HCT116 (cell line): ENCODE measurements around the gene GNB2. TPM values are rescaled to one million over a fixed set of nuclear protein-coding genes. Genes with fewer than 3 reads are reported as not detected.

ENCODE experiments used
- ATAC-seq: fragments of 200-7000 bp; cut with Tn5 transposase; 2 replicates; pipeline ENCODE4 v1.9.1; 2020; ENCODE audit warnings: mild to moderate bottlenecking, moderate library complexity
- BruUV-seq: library from RNA; stranded (reverse); fragments of 400-500 nt; replicated peaks from 2 replicates; lab custom pipeline; 2021; lab: Mats Ljungman, UMichigan
- CTCF ChIA-PET: fragments of 300-600 bp; sonication (Branson Sonifier 250); formaldehyde crosslinking; loops from one replicate; lab custom pipeline; 2021; ENCODE audit warnings: antibody characterized with exemption; lab: Charles Lee
- POLR2A ChIA-PET: fragments of 300-600, 350-600 bp; sonication (Branson Sonifier 250); formaldehyde crosslinking; loops from one replicate; lab custom pipeline; 2021; ENCODE audit warnings: antibody characterized with exemption; lab: Charles Lee
- RAD21 ChIA-PET, 2 experiments: fragments of 300-600 bp; sonication (Branson Sonifier 250); formaldehyde crosslinking; loops; one replicate each; lab custom pipeline; 2023; ENCODE audit warnings: low total read pairs in 2 of 2; ENCODE audit not compliant: uncharacterized antibody in 2 of 2, unreplicated experiment in 2 of 2, low non-redundant PET in 1 of 2; lab: Charles Lee
- DNase-seq: peaks from one replicate; pipeline ENCODE4 v3.0.0-alpha.2; 2010; ENCODE audit warnings: low read depth, low spot score
- H2AFZ ChIP-seq: fragments of 200-600 bp; shearing (Covaris generic), sonication (generic); 2 replicates; pipeline ENCODE4 v1.6.1; 2017; ENCODE audit warnings: low read depth, mixed run types, mixed read lengths, antibody characterized with exemption, low read length; ENCODE audit not compliant: poor library complexity, severe bottlenecking
- H3K27ac ChIP-seq: 2 replicates; pipeline ENCODE4 v1.5.1; 2012; ENCODE audit warnings: low read depth, low read length
- H3K27me3 ChIP-seq: fragments of 200-600 bp; sonication (generic); 2 replicates; pipeline ENCODE4 v1.6.1; 2016; ENCODE audit warnings: mixed run types, low read length, mixed read lengths; ENCODE audit not compliant: insufficient read depth
- H3K36me3 ChIP-seq, 2 experiments: fragments of 200-500 bp in 1 of 2; fragments of 200-600 bp in 1 of 2; sonication (Bioruptor generic) in 1 of 2; sonication (generic) in 1 of 2; 2 replicates each; pipeline versions ENCODE4 v1.5.1 to v1.6.1; 2014 to 2016; ENCODE audit warnings: low read length in 2 of 2, inconsistent platforms in 1 of 2, mixed read lengths in 1 of 2, mixed run types in 1 of 2; ENCODE audit not compliant: insufficient read depth in 2 of 2, control insufficient read depth in 1 of 2
- H3K4me1 ChIP-seq, 2 experiments: fragments of 200-600 bp in 1 of 2; sonication (generic) in 1 of 2; 2 replicates each; pipeline versions ENCODE4 v1.5.1 to v1.6.1; 2012 to 2017; ENCODE audit warnings: low read length in 2 of 2, inconsistent platforms in 1 of 2, mild to moderate bottlenecking in 1 of 2, mixed read lengths in 1 of 2, mixed run types in 1 of 2, moderate library complexity in 1 of 2; ENCODE audit not compliant: insufficient read depth in 2 of 2, control insufficient read depth in 1 of 2
- H3K4me2 ChIP-seq: fragments of 200-600 bp; sonication (generic); 2 replicates; pipeline ENCODE4 v1.6.1; 2017; ENCODE audit warnings: mixed run types, low read length, mixed read lengths
- H3K4me3 ChIP-seq, 2 experiments: fragments of 200-600 bp in 1 of 2; sonication (generic) in 1 of 2; replicated peaks in 1 of 2; 2 replicates each; pipeline ENCODE4 v1.5.1; 2011 to 2016; ENCODE audit warnings: low read length in 2 of 2, control low read depth in 1 of 2, low read depth in 1 of 2, mild to moderate bottlenecking in 1 of 2, mixed read lengths in 1 of 2, mixed run types in 1 of 2
- H3K79me2 ChIP-seq: fragments of 200-600 bp; sonication (generic); 2 replicates; pipeline ENCODE4 v1.6.1; 2017; ENCODE audit warnings: mild to moderate bottlenecking, mixed run types, low read length, moderate library complexity, mixed read lengths; ENCODE audit not compliant: insufficient read depth
- H3K9ac ChIP-seq: fragments of 200-600 bp; sonication (generic); 2 replicates; pipeline ENCODE4 v1.6.1; 2016; ENCODE audit warnings: low read length, mixed read lengths
- H3K9me2 ChIP-seq: fragments of 200-600 bp; sonication (generic), shearing (Covaris generic); 2 replicates; pipeline ENCODE4 v1.6.1; 2017; ENCODE audit warnings: mixed run types, mild to moderate bottlenecking, moderate library complexity; ENCODE audit not compliant: insufficient read depth
- H3K9me3 ChIP-seq, 2 experiments: fragments of 200-500 bp in 1 of 2; fragments of 200-600 bp in 1 of 2; sonication (Bioruptor generic) in 1 of 2; sonication (generic) in 1 of 2; 2 replicates each; pipeline ENCODE4 v1.6.1; 2014 to 2017; ENCODE audit warnings: low read length in 2 of 2, mixed read lengths in 2 of 2, inconsistent platforms in 1 of 2, low read depth in 1 of 2, mild to moderate bottlenecking in 1 of 2, mixed run types in 1 of 2, moderate library complexity in 1 of 2; ENCODE audit not compliant: control insufficient read depth in 1 of 2, insufficient read depth in 1 of 2
- H4K20me1 ChIP-seq: fragments of 200-600 bp; sonication (generic), shearing (Covaris generic); 2 replicates; pipeline ENCODE4 v1.6.1; 2017; ENCODE audit warnings: mixed run types, mild to moderate bottlenecking, moderate library complexity; ENCODE audit not compliant: insufficient read depth
- ATF3 ChIP-seq: IDR thresholded peaks from 2 replicates; pipeline ENCODE4 v1.6.1; 2012
- CEBPB ChIP-seq: IDR thresholded peaks from 2 replicates; pipeline ENCODE4 v1.6.1; 2012; ENCODE audit warnings: low read depth
- ELF1 ChIP-seq: IDR thresholded peaks from 2 replicates; pipeline ENCODE4 v1.6.1; 2012; ENCODE audit warnings: low read depth, borderline replicate concordance
- EZH2 ChIP-seq: fragments of 200-600 bp; sonication (generic); IDR thresholded peaks from 2 replicates; pipeline ENCODE4 v1.6.1; 2017; ENCODE audit warnings: antibody characterized with exemption, mixed run types
- JUND ChIP-seq: IDR thresholded peaks from 2 replicates; pipeline ENCODE4 v1.6.1; 2012
- POLR2AphosphoS5 ChIP-seq: IDR thresholded peaks from 2 replicates; pipeline ENCODE4 v1.6.1; 2011; ENCODE audit warnings: mild to moderate bottlenecking, low read depth, low read length, moderate library complexity
- REST ChIP-seq: IDR thresholded peaks from 2 replicates; pipeline ENCODE4 v1.6.1; 2012; ENCODE audit warnings: low read depth
- SIN3A ChIP-seq: IDR thresholded peaks from 2 replicates; pipeline ENCODE4 v1.6.1; 2012; ENCODE audit warnings: low read depth
- SP1 ChIP-seq: IDR thresholded peaks from 2 replicates; pipeline ENCODE4 v1.6.1; 2012; ENCODE audit warnings: low read depth
- SRF ChIP-seq: IDR thresholded peaks from 2 replicates; pipeline ENCODE4 v1.6.1; 2012; ENCODE audit warnings: low read depth
- YY1 ChIP-seq: IDR thresholded peaks from 2 replicates; pipeline ENCODE4 v1.6.1; 2011; ENCODE audit warnings: low read length, low read depth, moderate library complexity, mild to moderate bottlenecking; ENCODE audit not compliant: insufficient replicate concordance; ENCODE audit errors: extremely low read depth
- ZFX ChIP-seq: fragments of 450-650 bp; IDR thresholded peaks from 2 replicates; pipeline ENCODE4 v1.6.1; 2017
- intact Hi-C: fragments of 100-400 bp; cut with micrococcal nuclease; formaldehyde crosslinking; loops from 2 replicates; pipeline ENCODE4 v1.10.0; 2022
- total RNA-seq: library from RNA; stranded (reverse); gene quantifications from one replicate; pipeline ENCODE4 v1.2.1, GENCODE V29; 2021; ENCODE audit not compliant: unreplicated experiment

Gene GNB2
- total RNA-seq, 1 experiment from 2014 or later, result 246 TPM

GRCh38 chr7:100680576-100681271 lies 7.2 kb downstream of the GNB2 start:
- no peaks in the 10 kb centered on the region for H4K20me1 ChIP-seq
- H3K9ac ChIP-seq, result no peak overlapping the region
- no peak for ATAC-seq
- no peak overlapping the region for H3K4me3 ChIP-seq
- no peaks in the 10 kb centered on the region for H3K9me3 ChIP-seq
- ChIA-PET CTCF (interaction anchor here (1.0 to 1.3 kb wide), 2 partner anchors 10 to 47 kb away, joined by 3 to 4 read pairs; no protein-coding TSS in a partner anchor), RAD21 (no interaction called here), POLR2A (interaction anchor here (0.5 kb wide), 1 partner anchor 47 kb away, joined by 4 read pairs; no protein-coding TSS in a partner anchor)
- BruUV-seq, result TSS peak; percentile 31
- intact Hi-C loops, result no loop called here
- H3K4me2 ChIP-seq, result no peak overlapping the region
- H3K36me3 ChIP-seq, result peaks cover 20 to 23% of the 10 kb centered on the region in 2 experiments; a peak in 3 of 4 replicates
- 0 out of 2 replicates have a peak overlapping the region, but pooled peaks have one; percentile 9 for H3K27ac ChIP-seq
- H2AFZ ChIP-seq, result no peak overlapping the region
- H3K79me2 ChIP-seq, result peaks cover 12% of the 10 kb centered on the region
- H3K9me2 ChIP-seq, result no peaks in the 10 kb centered on the region
- no peak for TF ChIP-seq SP1
- TF ChIP-seq POLR2AphosphoS5, result peak; percentile 37; the same call in 1 of the 2 replicates
- no peak for TF ChIP-seq EZH2
- TF ChIP-seq SRF, result no peak
- H3K27me3 ChIP-seq, result no peaks in the 10 kb centered on the region
- no peak for DNase-seq
- peaks cover 0 to 5% of the 10 kb centered on the region in 2 experiments; a peak in 1 of 4 replicates for H3K4me1 ChIP-seq

- H4K20me1 ChIP-seq, result no peaks in the 10 kb centered on the region
- H3K4me1 ChIP-seq, result peaks cover 0 to 5% of the 10 kb centered on the region in 2 experiments; a peak in 1 of 4 replicates
- H3K27me3 ChIP-seq, result no peaks in the 10 kb centered on the region
- no peak overlapping the region for H3K9ac ChIP-seq
- H3K79me2 ChIP-seq, result peaks cover 3% of the 10 kb centered on the region
- no peak overlapping the region for H3K4me3 ChIP-seq
- no peak for DNase-seq
- POLR2A ChIA-PET, result no interaction called here
- peaks cover 24 to 29% of the 10 kb centered on the region in 2 experiments; a peak in 3 of 4 replicates for H3K36me3 ChIP-seq
- RAD21 ChIA-PET, result no interaction called here
- no peak overlapping the region for H3K27ac ChIP-seq
- CTCF ChIA-PET, result interaction anchor here (1.3 kb wide), 1 partner anchor 48 kb away, joined by 3 read pairs; no protein-coding TSS in a partner anchor
- no peak for TF ChIP-seq POLR2AphosphoS5
- TF ChIP-seq REST, result no peak
- no peak for TF ChIP-seq CEBPB
- TF ChIP-seq ZFX, result no peak
- no peak for TF ChIP-seq ELF1
- no peak for TF ChIP-seq JUND
- TF ChIP-seq SRF, result no peak
- no peak for TF ChIP-seq YY1
- TF ChIP-seq SIN3A, result no peak
- no peak for TF ChIP-seq SP1
- no peak for TF ChIP-seq ATF3
- H3K9me3 ChIP-seq, result no peaks in the 10 kb centered on the region
- no peaks in the 10 kb centered on the region for H3K9me2 ChIP-seq
- BruUV-seq, result no TSS peak
- ATAC-seq, result no peak
- intact Hi-C loops, result no loop called here
- H3K4me2 ChIP-seq, result no peak overlapping the region
- H2AFZ ChIP-seq, result no peak overlapping the region
These were observed 8.1 kb downstream of the GNB2 start for GRCh38 chr7:100681491-100682227.
